ENCODE measurements around the gene BACH2.
"Not testable (repeated sequence)": the region's sequence is repeated elsewhere in the genome, so short reads cannot be mapped to it uniquely, and the experiment has no call there.

BACH2 gene

DNA sequence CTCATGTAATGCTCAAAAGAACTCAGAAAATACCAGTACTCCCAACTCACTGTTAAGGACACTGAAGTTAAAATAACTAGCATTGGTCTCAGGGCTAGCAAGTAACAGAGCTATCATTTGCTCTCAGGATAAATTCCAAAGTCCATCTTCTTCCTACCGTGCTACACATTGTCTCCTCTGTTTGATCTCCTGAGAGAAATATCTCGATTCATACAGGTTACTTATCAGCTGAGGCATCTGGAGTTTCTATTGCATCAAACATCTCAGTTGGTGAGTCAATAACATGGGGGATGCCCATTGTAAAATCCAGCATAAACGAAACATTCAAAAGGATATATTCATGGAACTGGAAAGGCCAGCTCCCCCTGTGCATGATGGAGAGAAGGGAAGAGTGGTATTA is 147.4 kb downstream of the BACH2 start:
- DNase-seq: no peak

DNA sequence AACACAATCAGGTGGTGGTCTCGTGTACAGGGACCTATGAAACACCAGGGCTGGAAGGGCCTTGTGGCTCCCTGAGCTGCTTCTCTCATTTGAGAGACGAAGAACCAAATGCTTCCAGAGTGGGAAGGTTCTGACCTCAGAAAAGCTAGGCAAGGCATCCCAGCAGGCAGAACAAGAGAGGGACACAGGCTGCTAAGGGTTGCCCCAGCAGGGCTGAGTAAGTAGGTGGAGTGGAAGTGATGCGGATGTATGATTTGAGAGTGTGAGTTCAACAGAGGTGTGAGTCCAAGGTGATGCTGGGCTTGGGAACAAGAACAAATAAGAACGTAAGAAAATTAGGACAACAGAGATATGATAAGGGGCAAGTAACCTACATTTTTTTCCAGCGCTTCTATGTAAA is 147.8 kb downstream of the BACH2 start:
- DNase-seq: no peak

DNA sequence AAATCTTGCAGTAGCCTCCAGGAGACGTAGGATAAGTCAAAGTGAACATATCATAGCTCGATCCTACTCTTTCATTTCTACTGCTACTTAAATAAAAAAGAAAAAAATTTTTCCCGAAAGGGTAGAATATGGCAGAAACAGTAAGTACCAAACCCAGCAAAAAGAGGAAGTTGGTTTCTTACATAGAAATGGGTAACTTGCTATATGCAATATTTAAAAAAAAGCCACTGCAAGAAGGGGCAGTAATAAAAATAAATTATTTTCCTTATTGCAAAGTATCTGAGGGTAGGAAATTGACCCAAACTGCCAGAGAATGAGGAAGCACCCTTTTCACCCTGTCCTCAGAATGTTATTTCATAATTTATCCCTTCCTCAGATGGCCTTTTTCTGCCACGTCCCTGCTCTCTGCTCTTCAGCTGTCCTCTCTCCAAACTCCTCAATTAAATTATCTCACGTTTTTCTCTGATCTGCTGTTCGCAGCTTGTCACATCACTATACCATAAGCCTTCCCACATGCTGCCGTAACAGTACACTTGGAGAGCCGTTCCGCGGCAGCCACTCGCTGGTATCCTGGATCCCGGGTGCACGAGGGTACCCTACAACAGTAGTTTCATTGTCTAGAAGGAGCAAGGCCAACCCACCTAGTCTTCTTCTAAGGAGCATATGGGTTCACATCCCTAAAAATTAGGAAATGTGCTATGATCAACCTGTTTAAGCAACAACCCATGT is 149.6 kb downstream of the BACH2 start:
- no peak for DNase-seq

DNA sequence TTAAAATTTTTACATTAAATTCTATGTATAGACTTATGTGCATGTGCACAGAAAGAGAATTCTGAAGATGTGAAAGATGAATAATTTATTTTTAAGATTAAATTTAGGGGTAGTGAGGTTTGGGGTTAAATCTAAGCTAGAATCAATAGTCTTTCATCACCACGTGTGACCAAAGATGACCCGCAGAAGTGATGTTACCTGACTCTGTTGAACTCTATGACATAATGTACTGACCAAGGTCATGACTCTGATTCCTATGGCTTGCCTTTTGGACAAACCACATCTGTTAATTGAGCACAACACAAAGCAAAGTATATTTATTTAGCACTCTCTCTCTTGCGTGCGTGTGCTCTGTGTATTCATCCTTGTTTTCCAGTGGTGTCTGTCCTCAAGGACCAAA is 150.6 kb downstream of the BACH2 start:
- DNase-seq: no peak

DNA sequence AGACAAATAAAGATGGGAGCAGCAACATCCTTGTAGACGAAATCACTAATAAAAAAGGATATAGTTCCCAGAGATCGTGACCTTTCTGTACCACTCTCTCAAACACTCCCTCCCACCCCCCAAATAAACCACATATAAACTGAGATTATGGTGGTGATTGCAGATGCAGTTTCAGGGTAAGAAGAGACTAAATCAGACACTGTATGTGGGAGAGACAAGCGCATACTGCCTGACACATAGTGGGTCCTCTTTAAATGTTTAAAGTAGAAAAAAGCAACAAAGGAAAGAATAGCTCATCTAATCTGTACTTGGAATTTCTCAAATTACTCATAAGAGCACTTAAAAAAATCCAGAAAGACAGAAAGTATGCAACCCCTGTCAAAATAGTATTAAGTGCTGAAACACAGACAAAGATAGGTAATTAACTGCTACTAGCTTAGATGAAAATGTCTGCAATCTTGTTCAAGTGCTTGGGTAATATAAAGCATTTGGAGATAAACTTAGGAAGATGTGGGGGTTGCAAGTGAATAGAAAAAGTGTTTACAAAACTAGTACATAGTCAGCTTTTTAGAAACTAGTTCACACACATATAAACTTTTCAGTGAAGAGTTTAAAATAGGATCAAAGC is 151.6 kb downstream of the BACH2 start:
- no peak for DNase-seq

DNA sequence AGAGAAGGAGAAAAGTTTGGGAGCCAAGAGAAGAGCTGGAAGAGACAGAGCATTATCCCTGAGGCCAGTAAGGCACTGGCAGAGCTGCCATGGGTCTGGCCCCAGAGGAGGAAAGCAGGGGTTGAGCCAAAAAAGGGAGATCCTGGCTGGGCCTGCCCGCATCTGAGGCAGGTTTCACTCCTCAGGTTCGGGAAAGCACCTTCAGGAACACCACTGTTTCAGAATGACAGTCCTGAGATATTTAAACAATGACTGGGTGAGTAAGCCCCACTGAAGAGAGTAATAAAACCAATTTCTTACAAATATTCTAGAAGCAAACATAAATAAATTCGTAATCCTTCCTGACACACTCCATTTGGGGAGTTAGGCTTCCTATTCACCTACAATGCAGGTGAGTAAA is 152.2 kb downstream of the BACH2 start:
- DNase-seq: peak; percentile 67

DNA sequence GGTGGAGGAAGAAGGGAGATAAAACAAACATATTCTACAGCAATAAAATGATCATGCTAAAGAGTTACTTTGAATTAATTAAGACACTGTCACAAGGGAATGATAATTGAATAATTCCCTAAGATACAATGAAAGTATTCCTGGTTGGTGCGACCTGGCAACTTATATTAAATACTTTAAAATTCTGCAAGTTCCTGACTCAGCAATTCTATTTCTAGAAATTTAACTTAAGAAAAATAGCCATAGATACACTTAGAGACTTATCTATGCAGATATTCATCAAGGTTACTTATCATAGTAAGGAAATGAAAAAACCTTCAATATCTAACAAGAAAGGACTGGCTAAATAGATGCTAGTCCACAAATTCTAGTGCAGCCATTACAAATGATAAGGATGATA is 156.0 kb downstream of the BACH2 start:
- DNase-seq: no peak

DNA sequence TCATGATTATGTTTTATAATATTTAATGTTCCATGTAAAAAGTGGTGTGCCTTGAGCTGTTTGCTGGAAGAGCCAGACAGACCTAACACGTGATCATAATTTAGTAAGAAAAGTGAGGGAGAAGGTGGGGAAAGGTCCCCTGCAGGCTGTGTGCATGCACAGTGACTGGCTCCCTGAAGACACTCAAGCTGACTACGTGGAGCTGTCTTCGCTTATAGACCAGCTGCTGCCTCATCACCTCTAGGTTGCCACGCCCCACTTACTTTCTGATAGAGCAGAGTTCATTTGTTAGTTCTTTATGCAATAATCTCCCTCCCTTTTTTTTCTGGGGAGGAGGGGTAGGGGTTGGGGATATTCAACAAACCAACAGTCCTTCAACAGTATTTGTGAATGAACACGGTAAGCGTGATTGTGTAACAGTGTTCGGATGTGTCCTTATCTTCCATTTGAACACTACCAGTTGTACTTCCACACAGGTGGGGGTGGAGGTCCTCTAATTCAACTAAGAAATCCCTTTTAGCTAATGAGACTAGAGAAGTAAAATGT is 157.3 kb downstream of the BACH2 start:
- no peak for DNase-seq

DNA sequence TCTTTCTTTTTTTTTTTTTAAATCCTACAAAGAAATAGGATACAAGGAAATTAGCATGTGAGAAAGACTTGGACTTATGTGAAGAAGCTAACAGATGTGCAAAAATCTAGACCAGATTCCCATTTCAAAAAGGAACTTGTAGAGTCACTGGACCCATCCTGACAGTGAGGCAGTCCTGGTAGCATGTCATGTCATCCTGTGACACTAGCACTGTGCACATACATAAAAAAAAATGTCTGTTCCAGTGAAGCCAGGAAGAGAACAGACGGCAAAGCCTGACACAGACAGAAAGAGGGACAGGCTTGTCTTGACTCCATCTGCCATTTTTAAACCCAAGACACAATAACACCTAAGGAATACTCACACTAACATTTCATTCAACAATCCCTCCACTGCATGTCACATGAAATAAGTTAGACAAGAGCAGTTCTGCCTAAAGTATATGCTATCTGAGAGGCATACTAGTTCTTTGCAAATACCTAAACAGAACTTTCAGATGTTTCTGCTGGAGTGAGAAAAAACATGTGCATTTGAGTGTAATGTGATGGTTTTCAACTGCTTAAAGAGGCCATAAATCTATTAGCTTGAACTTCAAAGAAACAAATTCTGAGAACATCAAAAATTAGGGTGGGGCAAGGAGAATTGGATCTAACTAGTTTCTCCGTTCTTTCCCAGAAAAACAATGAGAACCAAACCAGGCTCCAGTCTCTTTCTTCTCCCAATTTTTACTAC is 159.6 kb downstream of the BACH2 start:
- no peak for DNase-seq

DNA sequence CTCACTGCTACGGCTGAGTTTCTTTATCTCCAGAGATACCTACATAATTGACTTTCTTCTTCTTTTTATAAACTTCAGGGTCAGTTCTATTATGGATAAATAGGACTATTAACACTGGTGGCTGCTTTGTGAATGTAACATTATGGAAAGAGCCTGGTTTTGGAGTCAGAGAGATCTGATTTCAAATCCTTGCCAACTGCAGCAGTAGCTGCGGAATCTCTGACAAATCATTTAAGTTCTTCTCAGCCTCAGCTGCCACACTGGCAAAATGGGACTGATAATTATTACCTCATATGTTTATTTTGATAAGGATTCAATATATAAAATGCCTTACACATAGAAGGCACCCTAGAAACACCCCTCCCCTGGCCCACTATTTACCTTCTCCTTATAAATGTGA is 160.5 kb downstream of the BACH2 start:
- no peak for DNase-seq

DNA sequence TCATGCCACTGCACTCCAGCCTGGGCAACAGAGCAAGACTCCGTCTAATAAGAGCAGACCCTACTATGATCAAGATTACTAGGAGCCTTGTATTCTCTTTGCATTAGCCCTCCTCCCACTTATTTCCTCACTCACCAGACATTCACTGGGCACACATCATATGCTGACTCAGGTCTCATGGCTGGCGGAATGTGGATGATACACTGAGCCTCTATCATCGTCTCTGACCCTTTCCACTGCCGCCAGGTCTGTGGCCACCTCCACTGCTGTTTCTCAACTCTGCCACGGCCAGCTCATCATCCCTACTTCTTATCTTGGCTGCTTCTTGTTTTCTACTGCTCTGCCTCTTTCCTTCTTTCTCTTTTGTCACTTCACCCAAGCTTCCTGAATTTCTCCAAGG is 161.0 kb downstream of the BACH2 start:
- DNase-seq: no peak

DNA sequence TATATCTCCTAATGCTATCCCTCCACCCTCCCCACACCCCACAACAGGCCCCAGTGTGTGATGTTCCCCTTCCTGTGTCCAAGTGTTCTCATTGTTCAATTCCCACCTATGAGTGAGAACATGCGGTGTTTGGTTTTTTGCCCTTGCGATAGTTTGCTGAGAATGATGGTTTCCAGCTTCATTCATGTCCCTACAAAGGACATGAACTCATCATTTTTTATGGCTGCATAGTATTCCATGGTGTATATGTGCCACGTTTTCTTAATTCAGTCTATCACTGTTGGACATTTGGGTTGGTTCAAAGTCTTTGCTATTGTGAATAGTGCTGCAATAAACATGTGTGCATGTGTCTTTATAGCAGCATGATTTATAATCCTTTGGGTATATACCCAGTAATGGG is 163.0 kb downstream of the BACH2 start:
- DNase-seq: not testable (repeated sequence)

DNA sequence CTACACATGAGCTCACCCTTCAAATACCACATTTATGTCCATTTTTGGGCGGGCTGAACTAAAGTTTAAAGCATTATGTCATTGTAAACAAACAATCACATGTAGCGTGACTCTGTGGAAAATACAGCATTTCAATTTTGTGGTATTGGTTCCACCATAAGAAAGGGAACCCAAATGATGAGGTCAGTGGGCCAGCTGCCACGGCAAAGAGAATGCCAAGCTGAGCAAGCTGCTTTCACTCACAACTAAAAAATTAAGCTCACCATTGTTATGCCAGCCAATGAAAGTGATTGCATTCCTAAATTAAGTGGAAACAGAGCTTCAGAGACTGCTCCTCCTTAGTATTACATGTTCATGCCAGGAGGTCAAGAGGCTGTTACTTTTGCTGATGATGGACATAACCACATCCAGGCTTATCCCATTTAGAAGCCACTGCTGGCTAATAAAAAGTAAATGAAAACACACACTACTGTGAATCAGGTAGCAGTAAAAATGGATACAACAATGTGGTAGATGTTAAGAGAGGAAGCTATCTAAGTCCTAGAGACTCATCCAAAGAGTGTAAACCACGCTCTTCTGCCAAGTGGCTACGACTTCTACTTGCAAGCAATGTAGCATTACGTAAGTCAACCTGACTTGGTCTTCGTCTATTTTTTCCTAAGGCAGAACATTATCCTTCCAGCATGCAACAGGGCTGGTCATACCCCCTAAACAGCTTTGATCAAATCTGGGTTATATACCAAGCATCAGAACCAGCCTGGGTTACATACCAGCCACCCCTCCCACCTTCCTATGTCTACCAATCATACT is 164.8 kb downstream of the BACH2 start:
- no peak for DNase-seq

DNA sequence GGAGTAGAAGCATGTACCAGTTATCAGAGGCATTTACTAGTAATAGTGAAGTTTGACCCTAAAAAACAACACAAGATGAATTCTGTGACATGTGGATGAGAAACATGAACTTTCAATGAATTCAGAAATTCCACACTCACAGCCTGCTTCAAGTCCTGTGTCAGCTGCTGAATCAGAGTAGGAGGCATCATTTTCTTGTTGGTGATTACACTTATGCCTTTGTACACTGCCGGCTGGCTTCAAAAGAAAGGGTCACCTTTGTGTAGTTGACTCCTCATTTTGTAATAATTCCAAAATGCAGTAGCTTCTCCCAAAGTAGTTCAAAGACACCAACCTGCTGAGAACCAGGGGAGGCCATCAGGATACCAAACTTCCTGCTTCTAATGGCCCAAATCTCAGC is 165.5 kb downstream of the BACH2 start:
- no peak for DNase-seq

DNA sequence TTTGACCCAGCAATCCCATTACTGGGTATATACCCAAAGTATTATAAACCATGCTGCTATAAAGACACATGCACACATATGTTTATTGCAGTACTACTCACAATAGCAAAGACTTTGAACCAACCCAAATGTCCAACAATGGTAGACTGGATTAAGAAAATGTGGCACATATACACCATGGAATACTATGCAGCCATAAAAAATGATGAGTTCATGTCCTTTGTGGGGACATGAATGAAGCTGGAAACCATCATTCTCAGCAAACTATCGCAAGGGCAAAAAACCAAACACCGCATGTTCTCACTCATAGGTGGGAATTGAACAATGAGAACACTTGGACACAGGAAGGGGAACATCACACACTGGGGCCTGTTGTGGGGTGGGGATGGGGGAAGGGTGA is 168.0 kb downstream of the BACH2 start:
- not testable (repeated sequence) for DNase-seq

DNA sequence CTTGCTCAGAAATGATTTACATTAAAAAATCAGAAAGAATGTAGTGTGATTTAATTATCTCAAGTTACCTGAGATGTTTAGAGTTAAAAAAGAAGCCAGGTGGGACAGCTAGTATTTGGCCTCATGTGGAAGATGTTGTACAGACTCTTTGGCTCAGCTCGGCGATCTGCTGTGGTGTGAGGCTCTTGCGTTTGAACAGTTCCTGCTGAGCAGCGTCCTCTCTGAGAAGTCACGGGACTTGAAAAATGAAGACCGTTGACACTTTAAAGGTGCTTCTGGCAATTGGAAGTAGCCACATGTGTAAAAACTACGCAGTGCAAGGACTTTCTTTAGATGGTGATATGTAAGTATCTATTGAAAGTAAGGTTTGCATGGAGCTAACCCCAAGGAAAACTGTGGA is 169.0 kb downstream of the BACH2 start:
- DNase-seq: no peak

DNA sequence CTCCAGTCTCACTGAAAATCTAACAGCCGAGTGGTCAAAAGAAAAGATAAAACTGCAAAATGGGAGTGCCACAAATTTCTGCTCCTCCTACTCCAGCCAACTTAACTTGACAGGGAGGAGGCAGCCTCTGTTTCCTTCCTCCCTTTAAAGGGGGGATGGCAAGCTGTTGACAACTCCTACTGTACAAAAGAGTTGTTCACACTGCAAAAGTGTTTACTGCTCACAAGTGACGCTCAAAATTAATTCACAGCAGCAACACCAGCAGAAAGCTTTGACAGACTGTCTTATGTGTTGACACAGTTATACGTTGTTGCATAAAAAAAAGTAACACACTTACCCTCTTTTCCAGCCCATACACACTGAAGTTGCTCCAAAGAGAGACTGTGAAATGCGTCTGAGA is 169.8 kb downstream of the BACH2 start:
- no peak for DNase-seq

DNA sequence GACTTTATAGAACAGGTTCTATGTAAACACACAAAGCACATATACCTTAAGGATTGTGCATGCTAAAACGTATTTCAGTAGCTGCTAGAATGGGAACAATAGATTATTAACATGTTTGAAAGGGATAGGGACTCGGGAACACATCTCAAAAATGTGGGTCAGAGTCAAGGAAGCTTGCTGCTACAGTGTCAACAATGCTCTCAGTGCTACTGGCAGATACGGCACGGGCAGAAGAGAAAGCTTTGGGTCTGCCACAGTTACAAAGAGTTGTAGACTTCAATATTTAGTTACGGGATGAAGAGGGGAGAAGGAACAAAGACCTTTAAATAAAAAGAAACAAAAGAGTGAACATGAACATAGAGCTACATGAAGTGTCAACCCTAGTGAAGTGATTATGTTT is 170.5 kb downstream of the BACH2 start:
- no peak for DNase-seq

DNA sequence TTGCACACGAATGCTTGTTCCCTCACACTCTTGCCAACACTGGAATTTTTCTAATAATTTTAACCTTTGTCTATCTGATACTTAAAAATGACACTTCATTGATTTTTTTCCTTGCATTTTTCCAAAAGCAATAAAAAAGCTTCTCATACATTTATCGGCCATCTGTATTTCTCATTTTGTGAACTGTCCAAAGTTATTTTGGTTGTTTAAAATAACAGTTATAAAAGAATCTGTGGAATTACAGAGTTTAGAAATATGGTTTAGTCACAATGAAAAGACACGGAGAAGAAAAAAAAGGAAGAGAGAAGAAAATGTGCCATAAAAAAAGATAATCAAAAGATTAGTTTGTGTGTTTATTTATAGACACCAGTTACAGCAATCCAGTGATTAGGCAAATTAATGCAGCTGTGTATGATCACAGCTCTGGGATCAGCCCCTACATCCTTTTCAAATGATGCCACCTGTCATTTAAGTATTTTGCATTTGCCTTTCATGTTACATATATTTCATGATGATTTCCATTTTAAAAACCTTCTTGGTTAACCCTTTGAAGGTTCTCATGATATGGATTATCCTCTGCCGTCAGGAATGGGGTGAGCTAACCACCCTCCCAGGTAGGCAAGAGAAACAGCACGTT is 171.7 kb downstream of the BACH2 start:
- no peak for DNase-seq

DNA sequence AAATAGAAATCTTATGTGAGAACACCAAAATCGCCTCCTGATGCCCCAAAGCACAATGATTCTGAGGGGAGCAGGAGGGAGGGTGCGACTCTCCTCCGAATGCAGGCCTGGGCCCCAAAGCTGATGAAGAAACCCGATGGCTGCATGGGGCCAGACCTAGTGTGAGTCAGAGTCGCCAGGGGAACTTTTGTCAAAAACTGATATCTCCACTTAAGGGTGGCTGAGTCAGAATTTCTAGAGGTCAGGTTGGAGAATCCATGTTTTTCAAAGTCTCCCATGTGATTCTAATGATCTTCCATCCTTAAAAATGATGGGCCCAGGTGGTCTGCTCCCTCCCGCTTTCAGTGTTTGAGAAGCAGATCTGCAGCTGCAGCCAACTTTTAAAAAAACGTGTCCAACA is 172.8 kb downstream of the BACH2 start:
- DNase-seq: no peak

DNA sequence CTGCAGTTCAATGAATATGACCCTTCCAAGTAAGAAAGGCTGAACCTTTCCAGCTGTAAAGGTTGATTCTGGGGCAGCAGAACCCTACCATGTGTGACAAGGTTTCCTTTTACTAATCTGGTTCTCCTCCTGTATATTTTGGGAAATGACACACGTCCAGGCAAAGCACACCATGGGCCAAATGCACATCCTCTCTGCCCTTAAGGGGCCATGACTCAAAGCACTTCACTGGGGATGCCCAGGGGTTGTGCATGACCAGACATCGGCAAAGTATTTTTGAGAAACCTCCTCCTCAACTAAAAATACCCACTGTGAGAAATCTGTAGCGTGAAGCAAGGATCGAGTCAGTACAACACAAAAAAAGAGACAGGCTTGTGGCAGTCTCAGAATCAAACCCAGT is 174.7 kb downstream of the BACH2 start:
- DNase-seq: no peak

DNA sequence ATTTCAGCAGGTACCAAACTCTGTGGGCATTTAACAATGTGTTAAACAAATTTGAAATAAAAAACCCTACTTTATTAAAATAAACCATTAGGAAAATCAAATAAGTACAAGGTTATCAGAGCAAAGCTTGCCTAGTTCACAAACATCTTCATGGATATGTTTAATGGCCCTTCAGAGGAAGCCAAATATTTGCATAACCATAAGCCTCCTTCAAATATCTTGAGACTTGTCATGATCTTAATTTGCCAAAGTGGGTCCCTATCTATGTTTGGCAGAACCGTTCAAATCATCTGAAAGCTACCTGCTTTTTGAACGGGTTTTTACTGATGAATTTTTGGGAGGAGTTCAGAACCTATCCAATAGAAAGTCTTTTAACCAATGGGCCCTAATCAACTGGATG is 176.3 kb downstream of the BACH2 start:
- no peak for DNase-seq

DNA sequence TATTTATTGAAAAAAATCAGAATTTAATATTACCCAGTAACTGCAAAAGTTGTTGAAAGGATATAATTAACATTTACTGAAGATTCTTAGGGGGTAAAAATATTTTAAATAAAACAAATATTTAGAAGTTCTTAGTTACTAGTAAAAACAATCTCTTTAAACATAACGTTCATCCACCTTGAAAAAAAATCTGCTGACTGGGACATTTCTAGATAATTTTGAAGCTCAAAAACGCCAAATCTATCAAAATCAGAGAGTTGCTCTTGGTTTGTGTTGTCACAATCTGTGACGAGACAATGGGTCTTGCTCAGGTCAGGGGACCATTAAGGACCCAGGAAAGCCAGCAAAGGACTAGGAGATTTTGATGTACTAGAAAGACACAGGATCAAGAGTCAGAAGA is 177.0 kb downstream of the BACH2 start:
- DNase-seq: no peak
